Measurements from ENCODE around the gene BOD1L1. TPM values are rescaled to one million over a fixed set of nuclear protein-coding genes. Genes with fewer than 3 reads are reported as not detected.
A peak's percentile ranks its signal among the peaks of the same experiment; 100 is the strongest.

BOD1L1 gene
- total RNA-seq, 2 donors from 2014 or later: 25.9 to 53.1 TPM

DNA sequence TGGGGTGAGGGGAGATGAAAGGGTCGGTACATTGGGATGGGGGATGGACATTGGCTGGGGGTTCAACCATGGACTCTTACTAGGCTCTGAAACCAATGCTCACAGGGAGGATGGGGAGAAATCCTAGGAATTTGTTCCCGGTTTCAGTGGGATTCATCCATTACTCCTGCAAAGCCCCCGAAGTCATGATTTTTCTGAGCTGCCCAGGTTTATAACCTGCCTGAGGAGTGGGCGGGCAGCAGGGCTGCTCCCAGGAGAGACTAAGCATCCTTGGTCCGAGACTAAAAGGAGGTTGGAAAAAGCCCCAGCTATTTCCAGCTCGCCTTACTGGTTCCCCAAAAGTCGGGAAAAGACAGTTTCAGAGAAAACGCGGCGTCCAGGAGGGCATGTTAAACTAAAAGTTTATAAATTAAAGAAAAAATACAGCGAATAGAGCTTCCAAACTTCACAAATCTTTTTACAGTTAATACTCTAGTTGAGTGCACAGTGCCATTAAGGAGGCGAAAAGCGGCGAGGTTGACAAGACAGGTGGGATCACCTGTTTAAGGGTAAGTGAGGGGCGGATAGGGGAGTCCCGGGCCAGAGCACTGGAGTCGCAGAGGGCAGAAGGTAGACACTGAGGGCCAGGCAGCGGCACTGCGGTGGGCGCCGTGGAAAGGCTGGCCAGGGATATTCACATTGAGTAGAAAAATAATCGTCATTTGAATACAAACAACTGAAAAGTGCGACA is 86.9 kb downstream of the BOD1L1 start:
- H3K27ac ChIP-seq: no peak overlapping the region
- no peaks in the 10 kb centered on the region for H3K9me3 ChIP-seq
- no peak overlapping the region for H3K4me3 ChIP-seq
- peaks cover 58% of the 10 kb centered on the region for H3K27me3 ChIP-seq (replicated peaks; ENCODE audit: insufficient read depth)
- TF ChIP-seq, protein P1, sequence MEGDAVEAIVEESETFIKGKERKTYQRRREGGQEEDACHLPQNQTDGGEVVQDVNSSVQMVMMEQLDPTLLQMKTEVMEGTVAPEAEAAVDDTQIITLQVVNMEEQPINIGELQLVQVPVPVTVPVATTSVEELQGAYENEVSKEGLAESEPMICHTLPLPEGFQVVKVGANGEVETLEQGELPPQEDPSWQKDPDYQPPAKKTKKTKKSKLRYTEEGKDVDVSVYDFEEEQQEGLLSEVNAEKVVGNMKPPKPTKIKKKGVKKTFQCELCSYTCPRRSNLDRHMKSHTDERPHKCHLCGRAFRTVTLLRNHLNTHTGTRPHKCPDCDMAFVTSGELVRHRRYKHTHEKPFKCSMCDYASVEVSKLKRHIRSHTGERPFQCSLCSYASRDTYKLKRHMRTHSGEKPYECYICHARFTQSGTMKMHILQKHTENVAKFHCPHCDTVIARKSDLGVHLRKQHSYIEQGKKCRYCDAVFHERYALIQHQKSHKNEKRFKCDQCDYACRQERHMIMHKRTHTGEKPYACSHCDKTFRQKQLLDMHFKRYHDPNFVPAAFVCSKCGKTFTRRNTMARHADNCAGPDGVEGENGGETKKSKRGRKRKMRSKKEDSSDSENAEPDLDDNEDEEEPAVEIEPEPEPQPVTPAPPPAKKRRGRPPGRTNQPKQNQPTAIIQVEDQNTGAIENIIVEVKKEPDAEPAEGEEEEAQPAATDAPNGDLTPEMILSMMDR (IDR thresholded peaks at IDR 0.05): no peak
- ATAC-seq (ENCODE audit: insufficient number of reproducible peaks, low FRiP score, low read depth) (no peak), DNase-seq (ENCODE audit: low spot score) (no peak)
- peaks cover 27 to 33% of the 10 kb centered on the region in 2 donors for H3K4me1 ChIP-seq (ENCODE audit: control insufficient read depth in 1 of 2, low read depth in 2 of 2)
- H3K36me3 ChIP-seq: no peaks in the 10 kb centered on the region

DNA sequence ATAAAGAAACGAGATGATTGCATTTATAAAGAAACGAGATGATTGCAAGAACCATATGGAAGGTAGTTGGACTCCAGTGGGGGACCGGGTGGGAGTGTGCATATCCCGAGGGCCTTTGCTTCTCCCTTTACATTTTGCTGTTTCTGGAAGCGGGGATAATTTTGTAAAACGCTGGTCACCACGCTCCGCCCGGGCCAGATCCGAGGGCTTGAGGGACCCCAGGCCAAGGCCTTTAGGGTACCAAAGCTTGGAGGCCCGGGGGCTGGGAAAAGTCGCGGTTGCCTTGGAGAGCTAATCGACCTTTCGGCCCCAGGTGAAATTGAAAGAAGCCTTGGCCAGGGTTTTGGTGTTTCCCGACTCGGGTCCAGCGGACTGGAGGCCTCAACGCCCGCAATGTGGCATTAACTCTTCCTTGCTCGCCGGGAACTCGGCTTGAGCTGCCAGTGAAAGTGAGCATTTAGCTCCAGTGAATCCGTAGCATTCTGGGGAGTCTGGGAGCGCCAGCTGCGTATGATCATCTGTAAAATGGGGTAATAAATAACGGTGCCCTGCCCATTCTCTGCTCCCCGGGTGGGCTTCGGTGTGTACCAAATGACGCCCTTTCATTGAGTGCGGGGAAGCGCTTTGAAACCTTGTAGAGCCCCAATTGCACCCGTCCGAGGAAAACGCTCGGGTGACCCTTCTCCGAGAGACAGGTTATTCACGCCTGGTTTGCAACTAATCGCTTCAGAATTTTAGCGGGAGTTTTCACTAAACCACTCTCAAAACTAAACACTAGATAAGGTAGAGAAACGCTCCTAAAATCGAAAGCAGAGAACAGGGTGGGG is 87.7 kb downstream of the BOD1L1 start:
- H3K4me3 ChIP-seq: peak overlapping the region; percentile 10
- H3K27me3 ChIP-seq (replicated peaks; ENCODE audit: insufficient read depth): peaks cover 50% of the 10 kb centered on the region
- peaks cover 21 to 26% of the 10 kb centered on the region in 2 donors for H3K4me1 ChIP-seq (ENCODE audit: control insufficient read depth in 1 of 2, low read depth in 2 of 2)
- ATAC-seq (ENCODE audit: insufficient number of reproducible peaks, low FRiP score, low read depth) (peak; percentile 16), DNase-seq (ENCODE audit: low spot score) (no peak)
- no peaks in the 10 kb centered on the region for H3K36me3 ChIP-seq
- TF ChIP-seq, protein P1 (IDR thresholded peaks at IDR 0.05): no peak
- H3K9me3 ChIP-seq: no peaks in the 10 kb centered on the region
- no peak overlapping the region for H3K27ac ChIP-seq

DNA sequence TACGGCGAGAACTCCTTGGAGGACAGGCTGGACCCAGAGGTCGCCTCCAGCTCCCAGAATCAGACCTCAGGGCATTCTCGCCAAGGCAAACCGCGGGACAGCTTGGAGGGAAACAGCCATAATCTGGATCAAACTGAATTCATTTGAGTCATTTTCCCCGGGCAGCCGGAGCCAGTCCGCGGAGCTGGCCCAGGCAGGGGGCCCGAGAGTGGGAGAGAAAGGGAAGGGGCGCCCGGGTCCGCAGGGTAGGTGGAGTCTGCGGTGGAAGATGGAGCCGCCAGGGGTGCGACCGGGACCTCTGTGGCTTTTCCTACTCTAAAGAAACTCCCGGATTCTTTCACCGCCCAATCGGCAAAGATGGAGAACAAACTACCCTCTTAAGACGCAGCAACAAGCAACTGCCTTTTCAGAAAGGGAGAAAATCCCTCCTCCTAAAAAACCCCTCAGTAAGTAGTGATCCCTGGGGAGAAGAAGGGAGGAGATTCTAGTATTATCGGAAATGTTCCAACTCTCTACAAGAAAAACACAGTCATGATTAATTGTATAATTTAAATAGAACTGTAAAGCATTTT is 88.4 kb downstream of the BOD1L1 start:
- no peaks in the 10 kb centered on the region for H3K36me3 ChIP-seq
- H3K9me3 ChIP-seq: no peaks in the 10 kb centered on the region
- no peak for ATAC-seq (ENCODE audit: insufficient number of reproducible peaks, low FRiP score, low read depth)
- H3K4me1 ChIP-seq (ENCODE audit: control insufficient read depth in 1 of 2, low read depth in 2 of 2): peaks cover 19 to 20% of the 10 kb centered on the region in 2 donors
- H3K4me3 ChIP-seq: peak overlapping the region; percentile 10
- TF ChIP-seq, protein P1 (IDR thresholded peaks at IDR 0.05): no peak
- H3K27me3 ChIP-seq (replicated peaks; ENCODE audit: insufficient read depth): peaks cover 45% of the 10 kb centered on the region
- no peak overlapping the region for H3K27ac ChIP-seq
- DNase-seq (ENCODE audit: low spot score): no peak

DNA sequence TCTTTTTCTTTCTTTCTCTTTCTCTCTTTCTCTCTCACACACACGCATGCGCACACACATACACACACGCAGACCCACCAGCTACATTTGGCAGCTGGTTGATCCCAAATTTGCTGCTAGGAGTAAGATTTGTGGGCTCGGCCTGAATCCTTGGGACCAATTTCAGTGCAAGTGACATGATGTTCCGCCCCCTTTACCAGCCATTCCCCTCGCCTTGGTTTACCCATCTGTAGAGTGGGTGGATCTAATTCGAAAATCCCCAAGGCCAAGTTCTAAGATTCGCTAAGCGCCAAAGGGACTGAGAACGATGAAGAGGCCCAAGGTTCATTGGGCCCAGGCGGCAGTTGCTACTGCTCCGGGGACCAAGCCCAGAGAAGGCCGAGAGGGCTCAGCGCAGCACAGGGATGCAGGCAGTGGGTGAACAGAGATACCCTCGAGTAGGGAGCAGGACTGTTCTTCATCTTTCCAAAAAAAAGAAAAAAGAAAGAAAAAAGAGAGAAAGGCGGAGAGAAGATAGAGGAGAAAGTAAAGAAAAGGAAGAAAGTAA is 89.0 kb downstream of the BOD1L1 start:
- ATAC-seq (ENCODE audit: insufficient number of reproducible peaks, low FRiP score, low read depth): peak; percentile 15
- DNase-seq (ENCODE audit: low spot score): no peak
- H3K27me3 ChIP-seq (replicated peaks; ENCODE audit: insufficient read depth): peaks cover 39% of the 10 kb centered on the region
- TF ChIP-seq, protein P1 (IDR thresholded peaks at IDR 0.05): no peak
- no peaks in the 10 kb centered on the region for H3K36me3 ChIP-seq
- H3K9me3 ChIP-seq: no peaks in the 10 kb centered on the region
- peak overlapping the region; percentile 10 for H3K4me3 ChIP-seq
- peaks cover 13 to 15% of the 10 kb centered on the region in 2 donors for H3K4me1 ChIP-seq (ENCODE audit: control insufficient read depth in 1 of 2, low read depth in 2 of 2)
- no peak overlapping the region for H3K27ac ChIP-seq

DNA sequence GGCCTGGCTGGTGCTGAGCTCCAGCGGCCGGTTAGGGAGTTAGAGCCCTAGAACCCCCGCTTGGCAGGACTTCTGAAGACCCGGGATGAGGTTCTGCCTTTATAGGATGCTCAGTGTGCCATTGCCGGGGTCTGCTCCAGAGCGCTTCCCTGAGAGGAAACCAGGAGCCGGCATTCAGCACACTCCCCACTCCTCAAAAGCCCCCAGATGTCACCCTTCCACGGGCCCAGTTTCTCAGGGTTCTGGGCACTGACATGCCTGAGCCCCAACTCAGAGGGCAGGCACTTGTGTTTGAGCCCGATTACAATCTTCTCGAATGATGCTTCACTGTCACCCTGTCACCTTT is 89.7 kb downstream of the BOD1L1 start:
- Histone ChIP-seq H3K36me3 (no peaks in the 10 kb centered on the region), H3K4me3 (no peak overlapping the region), H3K4me1 (ENCODE audit: control insufficient read depth in 1 of 2, low read depth in 2 of 2) (peaks cover 11 to 15% of the 10 kb centered on the region in 2 donors), H3K27me3 (replicated peaks; ENCODE audit: insufficient read depth) (peaks cover 32% of the 10 kb centered on the region), H3K9me3 (no peaks in the 10 kb centered on the region), H3K27ac (no peak overlapping the region)
- TF ChIP-seq, protein P1 (IDR thresholded peaks at IDR 0.05): no peak
- ATAC-seq (ENCODE audit: insufficient number of reproducible peaks, low FRiP score, low read depth) (no peak), DNase-seq (ENCODE audit: low spot score) (no peak)
